CD4-positive, alpha-beta T cell treated with Interleukin-21 for 1 hour (primary cell): ENCODE results near the gene TFR2.

Source experiments
- DNase-seq: peaks from one replicate; pipeline ENCODE4 v3.0.0-alpha.2; 2020

The TFR2 gene

GRCh38 chr7:100584683-100585510, 56.5 kb downstream of the TFR2 start:
- DNase-seq: no peak

- DNase-seq: no peak
Observed at GRCh38 chr7:100584054-100584682, 57.2 kb downstream of the TFR2 start.

- peak; percentile 69 for DNase-seq
Observed at GRCh38 chr7:100583132-100584053, 58.0 kb downstream of the TFR2 start.

GRCh38 chr7:100582650-100583049, 58.7 kb downstream of the TFR2 start:
- DNase-seq: no peak

GRCh38 chr7:100582041-100582579, 59.2 kb downstream of the TFR2 start:
- DNase-seq: no peak

GRCh38 chr7:100580466-100581283, 60.7 kb downstream of the TFR2 start:
- no peak for DNase-seq

- no peak for DNase-seq
Observed at GRCh38 chr7:100578246-100579183, 62.8 kb downstream of the TFR2 start.

GRCh38 chr7:100577507-100577906, 63.8 kb downstream of the TFR2 start:
- no peak for DNase-seq

GRCh38 chr7:100577103-100577502, 64.2 kb downstream of the TFR2 start:
- no peak for DNase-seq

GRCh38 chr7:100576384-100576993, 64.9 kb downstream of the TFR2 start:
- no peak for DNase-seq

GRCh38 chr7:100575746-100576383, 65.5 kb downstream of the TFR2 start:
- no peak for DNase-seq

GRCh38 chr7:100575206-100575631, 66.1 kb downstream of the TFR2 start:
- no peak for DNase-seq

GRCh38 chr7:100574362-100575205, 66.8 kb downstream of the TFR2 start:
- no peak for DNase-seq

- DNase-seq: no peak
Observed at GRCh38 chr7:100573691-100574361, 67.5 kb downstream of the TFR2 start, which contains the start of gene SAP25. TSS of gene SAP25 (minus strand) at chr7:100573900. CDS start at chr7:100573742, 158 bp downstream.

GRCh38 chr7:100572949-100573675, 68.2 kb downstream of the TFR2 start:
- no peak for DNase-seq

GRCh38 chr7:100572281-100572948, 68.9 kb downstream of the TFR2 start:
- no peak for DNase-seq

GRCh38 chr7:100571829-100572116, 69.6 kb downstream of the TFR2 start:
- no peak for DNase-seq
